Measurements from ENCODE around the gene CC2D1A. TPM values are rescaled to one million over a fixed set of nuclear protein-coding genes. Genes with fewer than 3 reads are reported as not detected.

CC2D1A gene
- total RNA-seq, 2 experiments from 2014 or later, result 16.4 to 16.9 TPM

GRCh38 chr19:13881251-13881691 lies 24.7 kb upstream of the CC2D1A start:
- Histone ChIP-seq H3K4me1 (ENCODE audit: insufficient read depth, low read length) (peaks cover 66% of the 10 kb centered on the region), H3K9me3 (ENCODE audit: control insufficient read depth in 1 of 2, insufficient read depth in 1 of 2, low read length in 2 of 2) (no peaks in the 10 kb centered on the region), H3K27me3 (ENCODE audit: control insufficient read depth in 1 of 2, insufficient read depth in 2 of 2, low read length in 2 of 2) (no peaks in the 10 kb centered on the region), H3K36me3 (ENCODE audit: insufficient read depth, low read length) (no peaks in the 10 kb centered on the region), H3K4me3 (ENCODE audit: low read length) (peak overlapping the region; percentile 25), H3K27ac (ENCODE audit: low read depth in 1 of 2, low read length in 2 of 2) (peak overlapping the region; percentile 39 to 66)
- Mint-ChIP-seq H3K4me1 (ENCODE audit: low read depth) (peaks cover 41% of the 10 kb centered on the region), H3K4me3 (peak overlapping the region; percentile 75), H3K27me3 (no peaks in the 10 kb centered on the region), H3K36me3 (ENCODE audit: low read depth) (no peaks in the 10 kb centered on the region), H3K9me3 (no peaks in the 10 kb centered on the region), H3K27ac (peak overlapping the region; percentile 76)
- DNase-seq (peak in 4 of 14 experiments; percentile 22 to 68 (median 57)), ATAC-seq (ENCODE audit: poor library complexity) (no peak)
- ChIA-PET POLR2A (interaction anchor here (0.7 to 2.6 kb wide), 9 partner anchors 106 to 255 kb away, joined by 3 to 19 read pairs (median 5); partner anchors contain the start of genes ASF1B, IL27RA, MISP3 and RFX1), CTCF (interaction anchor here (0.8 to 4.5 kb wide), 9 partner anchors 19 to 256 kb away, joined by 3 to 27 read pairs (median 5); partner anchors contain the start of genes ASF1B, IL27RA and MISP3)
- no peak for TF ChIP-seq CTCF (IDR thresholded peaks at IDR 0.05)
- intact Hi-C loops (cut with DNase I, micrococcal nuclease), result loop anchor here (2.0 to 10.0 kb wide), 8 partner anchors 26 to 594 kb away; partner anchors contain the start of genes DCAF15 (in 2 of the 2), ADGRL1 (in 1 of the 2), ASF1B (in 1 of the 2) and BRME1 (in 1 of the 2)

- Histone ChIP-seq H3K27ac (ENCODE audit: low read depth in 1 of 2, low read length in 2 of 2) (peak overlapping the region; percentile 39 to 66), H3K4me3 (ENCODE audit: low read length) (peak overlapping the region; percentile 25), H3K27me3 (ENCODE audit: control insufficient read depth in 1 of 2, insufficient read depth in 2 of 2, low read length in 2 of 2) (no peaks in the 10 kb centered on the region), H3K9me3 (ENCODE audit: control insufficient read depth in 1 of 2, insufficient read depth in 1 of 2, low read length in 2 of 2) (no peaks in the 10 kb centered on the region), H3K36me3 (ENCODE audit: insufficient read depth, low read length) (no peaks in the 10 kb centered on the region), H3K4me1 (ENCODE audit: insufficient read depth, low read length) (peaks cover 68% of the 10 kb centered on the region)
- CTCF ChIA-PET, result interaction anchor here (0.8 to 4.5 kb wide), 6 partner anchors 33 to 255 kb away, joined by 3 to 27 read pairs (median 5); partner anchors contain the start of genes ASF1B and MISP3
- Mint-ChIP-seq H3K4me1 (ENCODE audit: low read depth) (peaks cover 41% of the 10 kb centered on the region), H3K9me3 (no peaks in the 10 kb centered on the region), H3K27ac (peak overlapping the region; percentile 76), H3K4me3 (peak overlapping the region; percentile 75), H3K27me3 (no peaks in the 10 kb centered on the region), H3K36me3 (ENCODE audit: low read depth) (no peaks in the 10 kb centered on the region)
- intact Hi-C loops (cut with DNase I, micrococcal nuclease), result loop anchor here (2.0 to 10.0 kb wide), 8 partner anchors 25 to 593 kb away; partner anchors contain the start of genes DCAF15 (in 2 of the 2), ADGRL1 (in 1 of the 2), ASF1B (in 1 of the 2) and BRME1 (in 1 of the 2)
- TF ChIP-seq CTCF (IDR thresholded peaks at IDR 0.05), result no peak
- POLR2A ChIA-PET, result interaction anchor here (0.6 to 2.6 kb wide), 12 partner anchors 12 to 255 kb away, joined by 3 to 19 read pairs (median 4); partner anchors contain the start of genes ASF1B, IL27RA, MISP3 and RFX1
- ATAC-seq (ENCODE audit: poor library complexity), result no peak
- DNase-seq, result peak in 8 of 14 experiments; percentile 18 to 80 (median 56)
Observed at GRCh38 chr19:13881692-13882418, 24.1 kb upstream of the CC2D1A start.

GRCh38 chr19:13882419-13882795 lies 23.6 kb upstream of the CC2D1A start:
- Mint-ChIP-seq H3K27me3 (no peaks in the 10 kb centered on the region), H3K4me1 (ENCODE audit: low read depth) (peaks cover 41% of the 10 kb centered on the region), H3K36me3 (ENCODE audit: low read depth) (no peaks in the 10 kb centered on the region), H3K4me3 (peak overlapping the region; percentile 75), H3K9me3 (no peaks in the 10 kb centered on the region), H3K27ac (peak overlapping the region; percentile 76)
- intact Hi-C loops (cut with DNase I, micrococcal nuclease), result loop anchor here (5.0 to 10.0 kb wide), 4 partner anchors 70 to 592 kb away; partner anchors contain the start of genes ADGRL1 (in 1 of the 2), DCAF15 (in 1 of the 2) and PTGER1 (in 1 of the 2)
- peak overlapping the region in 1 of 2 donors; percentile 39 for H3K27ac ChIP-seq (ENCODE audit: low read depth in 1 of 2, low read length in 2 of 2)
- CTCF ChIA-PET, result interaction anchor here (0.8 to 4.5 kb wide), 4 partner anchors 37 to 254 kb away, joined by 3 to 27 read pairs (median 10); partner anchors contain the start of genes ASF1B and MISP3
- ATAC-seq (ENCODE audit: poor library complexity), result no peak
- DNase-seq, result no peak
- H3K27me3 ChIP-seq (ENCODE audit: control insufficient read depth in 1 of 2, insufficient read depth in 2 of 2, low read length in 2 of 2), result no peaks in the 10 kb centered on the region
- H3K4me3 ChIP-seq (ENCODE audit: low read length), result peak overlapping the region; percentile 25
- no peaks in the 10 kb centered on the region for H3K36me3 ChIP-seq (ENCODE audit: insufficient read depth, low read length)
- POLR2A ChIA-PET, result interaction anchor here (0.6 to 2.6 kb wide), 9 partner anchors 13 to 254 kb away, joined by 3 to 19 read pairs (median 5); partner anchors contain the start of genes ASF1B, IL27RA, MISP3 and RFX1
- H3K9me3 ChIP-seq (ENCODE audit: control insufficient read depth in 1 of 2, insufficient read depth in 1 of 2, low read length in 2 of 2), result no peaks in the 10 kb centered on the region
- no peak for TF ChIP-seq CTCF (IDR thresholded peaks at IDR 0.05)
- peaks cover 73% of the 10 kb centered on the region for H3K4me1 ChIP-seq (ENCODE audit: insufficient read depth, low read length)
